ENCODE results near the gene STK36.
A peak's percentile ranks its signal among the peaks of the same experiment; 100 is the strongest.

GRCh38 chr2:218745559-218746469 lies 73.9 kb downstream of the STK36 start:
- TF ChIP-seq POLR2A (IDR thresholded peaks at IDR 0.05) (peak in 1 of 2 donors; percentile 55), CTCF (IDR thresholded peaks at IDR 0.05) (no peak)
